Stimulated activated CD4-positive, alpha-beta T cell treated with anti-CD3 and anti-CD28 coated beads, Interleukin-1b, Interleukin-23, amount 100 ng/mL, for 48 hours (primary cell): ENCODE data around the gene SLC22A31.

Experiments
- DNase-seq: peaks from one replicate; pipeline ENCODE4 v3.0.0-alpha.2; 2020

The SLC22A31 gene

DNA sequence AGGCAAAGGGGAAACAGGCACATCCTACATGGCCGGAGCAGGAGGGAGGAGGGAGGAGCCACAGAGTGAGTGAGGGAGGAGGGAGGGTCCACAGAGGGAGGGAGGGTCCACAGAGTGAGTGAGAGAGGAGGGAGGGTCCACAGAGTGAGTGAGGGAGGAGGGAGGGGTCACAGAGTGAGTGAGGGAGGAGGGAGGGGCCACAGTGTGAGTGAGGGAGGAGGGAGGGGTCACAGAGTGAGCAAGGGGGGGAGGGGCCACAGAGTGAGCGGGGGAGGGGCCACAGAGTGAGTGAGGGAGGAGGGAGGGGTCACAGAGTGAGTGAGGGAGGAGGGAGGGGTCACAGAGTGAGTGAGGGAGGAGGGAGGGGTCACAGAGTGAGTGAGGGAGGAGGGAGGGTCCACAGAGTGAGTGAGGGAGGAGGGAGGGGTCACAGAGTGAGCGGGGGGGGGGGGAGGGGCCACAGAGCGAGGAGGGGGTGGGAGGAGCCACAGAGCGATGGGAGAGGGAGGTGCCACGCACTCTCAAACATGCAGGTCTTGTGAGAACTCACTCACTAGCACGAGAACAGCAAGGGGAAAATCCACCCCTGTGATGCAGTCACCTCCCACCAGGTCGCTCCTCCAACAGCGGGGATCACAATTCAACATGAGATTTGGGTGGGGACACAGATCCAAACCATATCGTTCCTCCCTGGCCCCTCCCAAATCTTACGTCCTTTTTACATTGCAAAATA lies 53.1 kb downstream of the SLC22A31 start:
- no peak for DNase-seq

DNA sequence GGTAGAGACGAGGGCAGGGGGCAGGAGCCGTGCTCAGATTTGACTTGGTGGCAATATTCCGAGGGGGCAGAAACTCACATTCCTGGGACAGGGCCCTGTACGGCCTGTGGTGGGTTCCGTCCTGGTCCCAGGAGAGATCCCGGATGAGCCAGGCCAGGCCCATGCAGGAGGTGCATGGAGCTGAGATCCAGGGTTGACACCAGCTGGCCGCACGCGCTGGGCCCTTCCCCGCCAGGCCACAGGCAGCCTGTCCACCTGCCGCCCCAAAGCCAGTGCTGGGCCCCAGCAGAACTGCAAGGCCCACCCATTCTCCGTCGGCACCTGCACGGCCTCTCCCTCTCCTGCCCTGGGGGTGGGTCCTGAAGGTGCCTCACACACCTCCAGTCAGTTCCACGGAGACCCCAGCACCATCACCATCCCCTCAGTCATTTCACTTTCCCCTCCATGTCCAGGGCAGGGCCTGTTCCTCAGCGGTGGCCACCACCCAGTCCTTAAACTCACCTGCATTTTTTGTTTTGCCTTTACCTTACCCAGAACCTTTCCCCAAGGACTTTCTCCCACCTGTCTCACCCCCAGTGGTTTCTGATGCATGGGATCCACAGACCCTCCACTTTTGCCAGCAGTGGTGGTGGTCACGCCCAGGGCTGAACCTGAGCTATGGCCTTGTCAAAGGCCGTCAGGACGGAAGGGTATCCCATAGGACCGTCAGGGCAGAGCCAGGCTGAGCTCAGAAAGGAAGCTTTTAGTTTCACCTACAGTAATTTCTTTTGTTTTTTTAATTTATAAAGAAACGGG lies 53.9 kb downstream of the SLC22A31 start:
- DNase-seq: no peak
